B cell (primary cell): ENCODE measurements around the gene LDHB. TPM values are rescaled to one million over a fixed set of nuclear protein-coding genes. Genes with fewer than 3 reads are reported as not detected.

Experiments
- ATAC-seq: fragments of 200-7000 bp; cut with Tn5 transposase; one replicate; pipeline ENCODE4 v1.10.0; 2021; ENCODE audit warnings: low read depth, mild to moderate bottlenecking, moderate number of reproducible peaks, moderate library complexity
- CTCF ChIA-PET: fragments of 350-600 bp; sonication (Branson Sonifier 250); formaldehyde crosslinking; loops from one replicate; lab custom pipeline; 2021; ENCODE audit warnings: antibody characterized with exemption, inconsistent platforms; lab: Charles Lee
- POLR2A ChIA-PET: fragments of 350-600 bp; sonication (Branson Sonifier 250); formaldehyde crosslinking; loops from one replicate; lab custom pipeline; 2021; ENCODE audit warnings: antibody characterized with exemption; lab: Charles Lee
- DNase-seq: peaks from one replicate; pipeline ENCODE4 v3.0.0; 2013
- H2AFZ ChIP-seq: 2 replicates; pipeline ENCODE4 v1.6.1; 2012; ENCODE audit warnings: mild to moderate bottlenecking, low read depth, low read length; ENCODE audit not compliant: insufficient read depth, poor library complexity, severe bottlenecking
- H3K27ac ChIP-seq, 2 donors: 1 replicate in 1 of 2; 2 replicates in 1 of 2; pipeline ENCODE4 v1.5.1; 2012 to 2013; ENCODE audit warnings: low read length in 2 of 2, mild to moderate bottlenecking in 2 of 2, moderate library complexity in 1 of 2
- H3K27me3 ChIP-seq, 4 experiments: fragments of 200-600 bp in 1 of 4; sonication (generic) in 1 of 4; replicated peaks in 1 of 4; 1 replicate in 2 of 4; 2 replicates in 2 of 4; pipeline versions ENCODE4 v1.6.1 to v1.7.0; 2013 to 2016; ENCODE audit warnings: low read length in 3 of 4, mild to moderate bottlenecking in 2 of 4, mixed read lengths in 1 of 4, moderate library complexity in 1 of 4; ENCODE audit not compliant: insufficient read depth in 4 of 4, control insufficient read depth in 3 of 4; ENCODE audit errors: control extremely low read depth in 1 of 4
- H3K36me3 ChIP-seq, 2 experiments: replicated peaks in 1 of 2; 1 replicate in 1 of 2; 2 replicates in 1 of 2; pipeline versions ENCODE4 v1.6.1 to v1.7.1; 2013; ENCODE audit warnings: low read length in 1 of 2; ENCODE audit not compliant: insufficient read depth in 2 of 2, control insufficient read depth in 1 of 2; ENCODE audit errors: control extremely low read depth in 1 of 2, extremely low read depth in 1 of 2
- H3K4me1 ChIP-seq, 2 donors: fragments of 200-600 bp in 1 of 2; sonication (generic) in 1 of 2; 1 replicate in 1 of 2; 2 replicates in 1 of 2; pipeline versions ENCODE4 v1.5.1 to v1.6.1; 2013 to 2017; ENCODE audit warnings: low read length in 2 of 2; ENCODE audit not compliant: control insufficient read depth in 2 of 2, insufficient read depth in 2 of 2
- H3K4me2 ChIP-seq: replicated peaks from 2 replicates; pipeline ENCODE3; 2012; ENCODE audit warnings: mild to moderate bottlenecking, low read depth, low read length; ENCODE audit not compliant: poor library complexity, severe bottlenecking
- H3K4me3 ChIP-seq, 5 experiments: fragments of 200-600 bp in 1 of 5; sonication (generic) in 1 of 5; 1 replicate in 3 of 5; 2 replicates in 2 of 5; pipeline versions ENCODE4 v1.5.1 to v1.7.0; 2011 to 2016; ENCODE audit warnings: low read length in 4 of 5, mild to moderate bottlenecking in 4 of 5, low read depth in 2 of 5, control low read depth in 1 of 5, moderate library complexity in 1 of 5; ENCODE audit not compliant: insufficient read depth in 1 of 5; ENCODE audit errors: control extremely low read depth in 1 of 5, extremely low read depth in 1 of 5
- H3K79me2 ChIP-seq: fragments of 200-600 bp; sonication (generic); one replicate; pipeline ENCODE4 v1.6.0; 2016; ENCODE audit warnings: low read length; ENCODE audit not compliant: control insufficient read depth, insufficient read depth
- H3K9ac ChIP-seq: fragments of 200-600 bp; sonication (generic); 2 replicates; pipeline ENCODE4 v1.6.1; 2017; ENCODE audit warnings: mild to moderate bottlenecking, low read length, moderate library complexity
- H3K9me3 ChIP-seq, 3 donors: one replicate each; pipeline versions ENCODE4 v1.6.1 to v1.7.1; 2013; ENCODE audit warnings: low read length in 2 of 3; ENCODE audit not compliant: control insufficient read depth in 2 of 3, insufficient read depth in 1 of 3; ENCODE audit errors: control extremely low read depth in 1 of 3
- H4K20me1 ChIP-seq: 2 replicates; pipeline ENCODE4 v1.6.0; 2012; ENCODE audit warnings: mild to moderate bottlenecking, low read length; ENCODE audit not compliant: insufficient read depth, control insufficient read depth, poor library complexity, severe bottlenecking
- H3K27ac Mint-ChIP-seq: one replicate; pipeline ENCODE4 v1.8.0; 2021; ENCODE audit warnings: mixed read lengths
- H3K27me3 Mint-ChIP-seq: one replicate; pipeline ENCODE4 v1.8.0; 2021; ENCODE audit warnings: mixed read lengths
- H3K4me1 Mint-ChIP-seq: one replicate; pipeline ENCODE4 v1.8.0; 2021; ENCODE audit warnings: mixed read lengths
- H3K4me3 Mint-ChIP-seq: one replicate; pipeline ENCODE4 v1.8.0; 2021; ENCODE audit warnings: mixed read lengths
- H3K9me3 Mint-ChIP-seq: one replicate; pipeline ENCODE4 v1.8.0; 2022; ENCODE audit warnings: mixed read lengths; ENCODE audit not compliant: insufficient read depth
- EZH2 ChIP-seq: IDR thresholded peaks from 2 replicates; pipeline ENCODE4 v1.6.1; 2012; ENCODE audit warnings: borderline replicate concordance, low read depth, mild to moderate bottlenecking, moderate library complexity, low read length; ENCODE audit not compliant: insufficient read depth, poor library complexity, severe bottlenecking
- WGBS: methylation state at CpG from one replicate; pipeline ENCODE4 v1.1.5; 2013; ENCODE audit warnings: missing lambda C conversion rate; ENCODE audit not compliant: insufficient coverage; 5-methylcytosine and 5-hydroxymethylcytosine counted together
- intact Hi-C: fragments of 100-400 bp; cut with micrococcal nuclease; formaldehyde crosslinking; loops from one replicate; pipeline ENCODE4 v1.10.0; 2022
- polyA plus RNA-seq: library from polyadenylated mRNA; depleted of rRNA; stranded (reverse); fragments of >200 nt; gene quantifications from 2 replicates; pipeline ENCODE4 v1.2.3, GENCODE V29; 2012
- total RNA-seq, 2 donors: library from RNA; stranded (reverse); fragments of 120-200 nt in 1 of 2; gene quantifications; 1 replicate in 1 of 2; 2 replicates in 1 of 2; pipeline versions ENCODE4 v1.2.3 to v1.2.4, GENCODE V29; 2013 to 2022
- TF ChIP-seq, protein P1 (sequence below): fragments of 200-600 bp; IDR thresholded peaks from one replicate; pipeline ENCODE4 v1.8.0; 2022; ENCODE audit warnings: antibody characterized with exemption, mild to moderate bottlenecking

LDHB gene
- total and polyA plus RNA-seq, 2 donors (not counting 1 experiment from before 2014, with no cell fraction given): 63.2 to 161 TPM

DNA sequence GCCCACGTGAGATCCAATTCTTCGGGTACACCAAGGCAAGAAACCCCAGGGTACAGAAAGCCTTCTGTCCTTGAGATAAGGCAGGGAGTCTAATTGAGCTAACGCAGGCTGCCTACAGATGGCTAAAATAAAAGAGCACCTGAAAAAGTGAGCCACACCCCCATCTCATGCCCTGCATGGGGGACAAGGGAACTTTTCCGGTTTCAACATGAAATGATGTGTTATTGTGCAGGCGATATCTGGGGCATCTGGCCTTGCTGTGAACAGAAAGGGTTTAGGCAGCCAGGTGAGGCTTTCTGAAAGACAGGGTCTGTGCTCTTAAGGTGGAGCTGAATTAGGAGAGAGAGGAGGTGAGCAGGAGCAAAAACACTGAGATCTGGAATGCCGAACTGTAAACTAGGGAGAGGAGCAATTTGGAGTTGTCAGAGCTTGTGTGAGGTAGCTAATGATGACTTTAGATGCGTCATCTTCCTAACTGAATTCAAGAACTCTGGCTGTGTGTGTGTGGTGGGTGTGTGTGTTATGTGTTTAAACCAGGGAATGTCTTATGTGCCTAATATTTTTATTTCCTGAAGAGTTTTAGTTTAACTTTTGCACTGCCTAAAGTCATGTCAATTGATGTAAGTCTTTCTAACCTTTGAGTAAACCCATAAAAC, 20.1 kb upstream of the LDHB start:
- H2AFZ ChIP-seq: no peak overlapping the region
- H3K79me2 ChIP-seq: no peaks in the 10 kb centered on the region
- TF ChIP-seq, protein P1, sequence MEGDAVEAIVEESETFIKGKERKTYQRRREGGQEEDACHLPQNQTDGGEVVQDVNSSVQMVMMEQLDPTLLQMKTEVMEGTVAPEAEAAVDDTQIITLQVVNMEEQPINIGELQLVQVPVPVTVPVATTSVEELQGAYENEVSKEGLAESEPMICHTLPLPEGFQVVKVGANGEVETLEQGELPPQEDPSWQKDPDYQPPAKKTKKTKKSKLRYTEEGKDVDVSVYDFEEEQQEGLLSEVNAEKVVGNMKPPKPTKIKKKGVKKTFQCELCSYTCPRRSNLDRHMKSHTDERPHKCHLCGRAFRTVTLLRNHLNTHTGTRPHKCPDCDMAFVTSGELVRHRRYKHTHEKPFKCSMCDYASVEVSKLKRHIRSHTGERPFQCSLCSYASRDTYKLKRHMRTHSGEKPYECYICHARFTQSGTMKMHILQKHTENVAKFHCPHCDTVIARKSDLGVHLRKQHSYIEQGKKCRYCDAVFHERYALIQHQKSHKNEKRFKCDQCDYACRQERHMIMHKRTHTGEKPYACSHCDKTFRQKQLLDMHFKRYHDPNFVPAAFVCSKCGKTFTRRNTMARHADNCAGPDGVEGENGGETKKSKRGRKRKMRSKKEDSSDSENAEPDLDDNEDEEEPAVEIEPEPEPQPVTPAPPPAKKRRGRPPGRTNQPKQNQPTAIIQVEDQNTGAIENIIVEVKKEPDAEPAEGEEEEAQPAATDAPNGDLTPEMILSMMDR: no peak
- no peak for TF ChIP-seq EZH2
- Mint-ChIP-seq H3K9me3 (no peaks in the 10 kb centered on the region), H3K27me3 (peaks cover 11% of the 10 kb centered on the region), H3K27ac (no peak overlapping the region), H3K4me1 (no peaks in the 10 kb centered on the region), H3K4me3 (no peak overlapping the region)
- H3K4me3 ChIP-seq: no peak overlapping the region
- ChIA-PET POLR2A (no interaction called here), CTCF (interaction anchor here (1.1 to 1.4 kb wide), 2 partner anchors 18 to 39 kb away, joined by 3 to 4 read pairs; no protein-coding TSS in a partner anchor)
- H3K4me2 ChIP-seq: no peak overlapping the region
- no peaks in the 10 kb centered on the region for H3K4me1 ChIP-seq
- intact Hi-C loops: no loop called here
- DNase-seq (no peak), ATAC-seq (no peak)
- no peaks in the 10 kb centered on the region for H3K9me3 ChIP-seq
- no peaks in the 10 kb centered on the region for H4K20me1 ChIP-seq
- no peak overlapping the region for H3K9ac ChIP-seq
- H3K36me3 ChIP-seq: no peaks in the 10 kb centered on the region
- H3K27ac ChIP-seq: no peak overlapping the region
- WGBS: 98% methylated on average over 5 of the region's 7 CpGs
- no peaks in the 10 kb centered on the region for H3K27me3 ChIP-seq

DNA sequence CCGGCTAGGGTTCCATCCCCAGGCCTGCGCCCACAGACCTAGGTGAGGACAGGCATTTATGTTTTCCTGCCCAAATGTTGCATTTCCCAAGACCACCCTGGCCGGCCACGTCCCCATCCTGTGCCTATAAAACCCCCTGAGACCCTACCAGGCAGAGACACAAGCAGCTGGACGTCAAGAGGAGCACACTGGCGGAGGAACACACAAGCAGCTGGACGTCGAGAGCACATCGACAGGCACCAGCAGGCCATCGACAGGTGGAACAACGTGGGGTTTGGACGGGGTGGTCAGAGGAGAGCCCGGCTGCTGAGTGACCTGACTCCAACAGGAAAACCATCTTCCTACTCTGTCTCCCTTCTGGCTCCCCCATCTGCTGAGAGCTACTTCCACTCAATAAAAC, 19.6 kb upstream of the LDHB start:
- H3K27ac ChIP-seq: no peak overlapping the region
- H4K20me1 ChIP-seq: no peaks in the 10 kb centered on the region
- H3K27me3 Mint-ChIP-seq: peaks cover 11% of the 10 kb centered on the region
- no peak overlapping the region for H2AFZ ChIP-seq
- no peaks in the 10 kb centered on the region for H3K4me1 Mint-ChIP-seq
- no peak overlapping the region for H3K9ac ChIP-seq
- ChIA-PET POLR2A (no interaction called here), CTCF (no interaction called here)
- H3K27me3 ChIP-seq: no peaks in the 10 kb centered on the region
- TF ChIP-seq, protein P1: no peak
- TF ChIP-seq EZH2: no peak
- H3K4me3 Mint-ChIP-seq: no peak overlapping the region
- WGBS: 93% methylated on average over 13 of the region's 13 CpGs
- ATAC-seq (no peak), DNase-seq (no peak)
- no peaks in the 10 kb centered on the region for H3K9me3 Mint-ChIP-seq
- H3K4me1 ChIP-seq: no peaks in the 10 kb centered on the region
- no peaks in the 10 kb centered on the region for H3K36me3 ChIP-seq
- intact Hi-C loops: no loop called here
- no peak overlapping the region for H3K27ac Mint-ChIP-seq
- H3K4me2 ChIP-seq: no peak overlapping the region
- no peak overlapping the region for H3K4me3 ChIP-seq
- no peaks in the 10 kb centered on the region for H3K9me3 ChIP-seq
- no peaks in the 10 kb centered on the region for H3K79me2 ChIP-seq
